GM12878 (cell line): ENCODE measurements around the gene CACTIN.
A peak's percentile ranks its signal among the peaks of the same experiment; 100 is the strongest.

ENCODE experiments used
- CBFB ChIP-seq: IDR thresholded peaks from 2 replicates; pipeline ENCODE4 v1.6.1; 2016; ENCODE audit warnings: antibody characterized with exemption, low read depth
- CREM ChIP-seq: IDR thresholded peaks from 2 replicates; pipeline ENCODE4 v1.6.1; 2014; ENCODE audit warnings: antibody characterized with exemption, low read depth
- NR2C1 ChIP-seq: fragments of 450-650 bp; IDR thresholded peaks from 2 replicates; pipeline ENCODE4 v1.6.1; 2017; ENCODE audit warnings: antibody characterized with exemption, mild to moderate bottlenecking, moderate library complexity
- PML ChIP-seq: IDR thresholded peaks from 2 replicates; pipeline ENCODE4 v1.6.1; 2012; ENCODE audit warnings: low read length, inconsistent platforms
- POLR2A ChIP-seq: IDR thresholded peaks from 2 replicates; pipeline ENCODE4 v1.6.1; 2011; ENCODE audit warnings: low read depth, mild to moderate bottlenecking, low read length
- TF ChIP-seq, protein P1 (sequence below), 3 experiments: IDR thresholded peaks in 2 of 3; conservative IDR thresholded peaks in 1 of 3; 2 replicates each; pipeline ENCODE4 v1.5.1; 2011; ENCODE audit warnings: low read depth in 3 of 3, low read length in 3 of 3, mild to moderate bottlenecking in 3 of 3, control low read depth in 2 of 3, moderate library complexity in 2 of 3, inconsistent platforms in 1 of 3, mixed read lengths in 1 of 3; ENCODE audit not compliant: control insufficient read depth in 2 of 3, insufficient read depth in 1 of 3; ENCODE audit errors: extremely low read depth in 1 of 3
- TF ChIP-seq, protein P2 (sequence below): IDR thresholded peaks from 2 replicates; pipeline ENCODE4 v1.6.1; 2012; ENCODE audit warnings: low read length, inconsistent platforms

DNA sequence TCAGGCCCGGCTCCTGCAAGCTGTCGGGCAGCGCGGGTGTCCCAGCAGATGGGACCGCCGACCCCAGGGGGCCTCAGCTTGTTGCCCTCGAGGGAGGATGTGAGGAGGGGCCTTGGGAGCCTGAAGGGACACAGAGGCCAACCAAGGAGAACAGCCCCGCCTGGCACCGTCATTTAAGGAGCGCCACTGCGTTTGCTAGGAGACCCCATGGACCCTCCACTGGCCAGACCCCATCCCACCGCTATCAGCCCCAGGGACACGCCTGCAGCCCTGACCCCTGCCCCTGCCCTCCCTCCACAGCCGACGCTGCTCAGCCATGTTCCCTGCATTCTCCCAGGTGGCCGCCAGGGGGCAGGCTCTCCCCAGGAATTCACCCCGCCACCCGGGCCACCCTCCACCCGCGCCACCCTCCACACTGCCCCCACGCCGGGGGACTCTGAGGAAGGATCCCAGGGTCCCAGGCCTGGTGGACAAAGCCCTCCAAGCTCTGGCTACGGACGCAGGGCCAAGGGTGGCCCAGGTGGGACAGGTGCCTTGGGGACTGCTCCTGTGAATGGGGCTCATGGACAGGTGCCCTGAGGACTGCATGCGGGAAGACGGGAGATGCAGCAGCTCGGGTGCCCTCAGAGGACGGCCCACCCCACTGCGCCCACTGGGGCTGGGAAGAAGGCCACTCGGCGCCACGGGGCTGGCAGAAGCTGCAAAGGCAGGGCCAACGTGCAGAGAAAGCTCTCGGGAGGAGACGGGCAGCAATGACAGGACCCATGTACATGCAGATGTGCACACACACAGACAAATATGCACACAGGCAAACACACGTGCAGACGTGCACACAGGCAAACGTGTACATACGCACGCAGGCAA lies 39.3 kb upstream of the CACTIN start:
- no peak for TF ChIP-seq POLR2A
- TF ChIP-seq PML, result no peak
- TF ChIP-seq CREM, result no peak
- TF ChIP-seq, protein P1, sequence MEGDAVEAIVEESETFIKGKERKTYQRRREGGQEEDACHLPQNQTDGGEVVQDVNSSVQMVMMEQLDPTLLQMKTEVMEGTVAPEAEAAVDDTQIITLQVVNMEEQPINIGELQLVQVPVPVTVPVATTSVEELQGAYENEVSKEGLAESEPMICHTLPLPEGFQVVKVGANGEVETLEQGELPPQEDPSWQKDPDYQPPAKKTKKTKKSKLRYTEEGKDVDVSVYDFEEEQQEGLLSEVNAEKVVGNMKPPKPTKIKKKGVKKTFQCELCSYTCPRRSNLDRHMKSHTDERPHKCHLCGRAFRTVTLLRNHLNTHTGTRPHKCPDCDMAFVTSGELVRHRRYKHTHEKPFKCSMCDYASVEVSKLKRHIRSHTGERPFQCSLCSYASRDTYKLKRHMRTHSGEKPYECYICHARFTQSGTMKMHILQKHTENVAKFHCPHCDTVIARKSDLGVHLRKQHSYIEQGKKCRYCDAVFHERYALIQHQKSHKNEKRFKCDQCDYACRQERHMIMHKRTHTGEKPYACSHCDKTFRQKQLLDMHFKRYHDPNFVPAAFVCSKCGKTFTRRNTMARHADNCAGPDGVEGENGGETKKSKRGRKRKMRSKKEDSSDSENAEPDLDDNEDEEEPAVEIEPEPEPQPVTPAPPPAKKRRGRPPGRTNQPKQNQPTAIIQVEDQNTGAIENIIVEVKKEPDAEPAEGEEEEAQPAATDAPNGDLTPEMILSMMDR (IDR thresholded peaks at IDR 0.05 in 2 of 3, conservative IDR thresholded peaks at IDR 0.05 in 1 of 3; ENCODE audit: control insufficient read depth in 2 of 3, extremely low read depth in 1 of 3, insufficient read depth in 1 of 3, low read depth in 3 of 3, low read length in 3 of 3), result peak; percentile 82 to 97 (median 94)
- TF ChIP-seq NR2C1, result no peak
- TF ChIP-seq CBFB, result no peak
- TF ChIP-seq, protein P2, sequence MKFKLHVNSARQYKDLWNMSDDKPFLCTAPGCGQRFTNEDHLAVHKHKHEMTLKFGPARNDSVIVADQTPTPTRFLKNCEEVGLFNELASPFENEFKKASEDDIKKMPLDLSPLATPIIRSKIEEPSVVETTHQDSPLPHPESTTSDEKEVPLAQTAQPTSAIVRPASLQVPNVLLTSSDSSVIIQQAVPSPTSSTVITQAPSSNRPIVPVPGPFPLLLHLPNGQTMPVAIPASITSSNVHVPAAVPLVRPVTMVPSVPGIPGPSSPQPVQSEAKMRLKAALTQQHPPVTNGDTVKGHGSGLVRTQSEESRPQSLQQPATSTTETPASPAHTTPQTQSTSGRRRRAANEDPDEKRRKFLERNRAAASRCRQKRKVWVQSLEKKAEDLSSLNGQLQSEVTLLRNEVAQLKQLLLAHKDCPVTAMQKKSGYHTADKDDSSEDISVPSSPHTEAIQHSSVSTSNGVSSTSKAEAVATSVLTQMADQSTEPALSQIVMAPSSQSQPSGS, result no peak
